GM23338 (cell line): ENCODE results near the gene PDGFRB. TPM values are rescaled to one million over a fixed set of nuclear protein-coding genes. Genes with fewer than 3 reads are reported as not detected.

Experiments used
- ATAC-seq: fragments of 200-7000 bp; cut with Tn5 transposase; 3 replicates; pipeline ENCODE4 v1.9.1; 2020
- DNase-seq: peaks from one replicate; pipeline ENCODE4 v3.0.0-alpha.2; 2015; ENCODE audit warnings: low spot score
- H2AFZ ChIP-seq: fragments of 200-600 bp; sonication (generic); 2 replicates; pipeline ENCODE4 v1.8.0; 2016; ENCODE audit warnings: antibody characterized with exemption, mild to moderate bottlenecking, moderate library complexity
- H3F3A ChIP-seq: fragments of 200-600 bp; sonication (generic); replicated peaks from 2 replicates; pipeline ENCODE4 v1.8.0; 2017; ENCODE audit warnings: antibody characterized with exemption, mixed run types, low read depth
- H3K27ac ChIP-seq: fragments of 200-600 bp; sonication (generic); 2 replicates; pipeline ENCODE4 v1.6.1; 2016; ENCODE audit warnings: low read depth
- H3K27me3 ChIP-seq: fragments of 200-600 bp; sonication (generic); 2 replicates; pipeline ENCODE4 v1.8.0; 2016; ENCODE audit warnings: mild to moderate bottlenecking, mixed run types, moderate library complexity; ENCODE audit not compliant: insufficient read depth
- H3K36me3 ChIP-seq: fragments of 200-600 bp; sonication (generic); 2 replicates; pipeline ENCODE4 v1.8.0; 2016; ENCODE audit warnings: mild to moderate bottlenecking; ENCODE audit not compliant: insufficient read depth
- H3K4me1 ChIP-seq: fragments of 200-600 bp; sonication (generic); 2 replicates; pipeline ENCODE4 v1.8.0; 2016; ENCODE audit warnings: mild to moderate bottlenecking, moderate library complexity; ENCODE audit not compliant: insufficient read depth
- H3K4me2 ChIP-seq: fragments of 200-600 bp; sonication (generic); 2 replicates; pipeline ENCODE4 v1.7.1; 2017; ENCODE audit warnings: mixed run types
- H3K4me3 ChIP-seq: fragments of 200-600 bp; sonication (generic); 2 replicates; pipeline ENCODE4 v1.6.1; 2016; ENCODE audit warnings: mixed run types
- H3K79me2 ChIP-seq: fragments of 200-600 bp; sonication (generic); replicated peaks from 2 replicates; pipeline ENCODE4 v1.8.0; 2017; ENCODE audit warnings: mild to moderate bottlenecking; ENCODE audit not compliant: insufficient read depth
- H3K9me2 ChIP-seq: fragments of 200-600 bp; sonication (generic); 2 replicates; pipeline ENCODE4 v1.8.0; 2017; ENCODE audit not compliant: insufficient read depth
- H4K20me1 ChIP-seq: fragments of 200-600 bp; sonication (generic); replicated peaks from 2 replicates; pipeline ENCODE4 v1.8.0; 2017; ENCODE audit warnings: mild to moderate bottlenecking; ENCODE audit not compliant: insufficient read depth
- H3K27ac Mint-ChIP-seq: 2 replicates; pipeline ENCODE4 v1.8.0; 2020; ENCODE audit warnings: inconsistent platforms, mild to moderate bottlenecking, moderate library complexity, mixed read lengths
- H3K27me3 Mint-ChIP-seq: 3 replicates; pipeline ENCODE4 v1.8.0; 2022; ENCODE audit warnings: low read depth, mild to moderate bottlenecking, moderate library complexity, mixed read lengths, inconsistent platforms; ENCODE audit not compliant: insufficient read depth, poor library complexity
- H3K36me3 Mint-ChIP-seq: 3 replicates; pipeline ENCODE4 v1.8.0; 2021; ENCODE audit warnings: low read depth, mild to moderate bottlenecking, inconsistent platforms, moderate library complexity, mixed read lengths
- H3K4me1 Mint-ChIP-seq: 3 replicates; pipeline ENCODE4 v1.8.0; 2020; ENCODE audit warnings: mild to moderate bottlenecking, inconsistent platforms, mixed read lengths
- H3K4me3 Mint-ChIP-seq: 3 replicates; pipeline ENCODE4 v1.8.0; 2021; ENCODE audit warnings: moderate library complexity, mild to moderate bottlenecking, inconsistent platforms, mixed read lengths
- H3K9me3 Mint-ChIP-seq: 3 replicates; pipeline ENCODE4 v1.8.0; 2020; ENCODE audit warnings: moderate library complexity, mild to moderate bottlenecking, inconsistent platforms, mixed read lengths
- CTCF ChIP-seq, 2 experiments: fragments of 200-600 bp in 1 of 2; sonication (generic) in 1 of 2; conservative IDR thresholded peaks; 2 replicates each; pipeline versions ENCODE4 v1.5.1 to v1.6.1; 2016 to 2017; ENCODE audit warnings: antibody characterized with exemption in 2 of 2, low read depth in 2 of 2, mild to moderate bottlenecking in 2 of 2, moderate library complexity in 1 of 2
- EZH2 ChIP-seq: fragments of 200-600 bp; sonication (generic); IDR thresholded peaks from one replicate; pipeline ENCODE4 v1.8.0; 2017; ENCODE audit warnings: antibody characterized with exemption, mild to moderate bottlenecking, low read depth; ENCODE audit not compliant: unreplicated experiment
- JUNB ChIP-seq: IDR thresholded peaks from one replicate; pipeline ENCODE4 v1.6.1; 2016; ENCODE audit warnings: antibody characterized with exemption; ENCODE audit not compliant: unreplicated experiment
- NANOG ChIP-seq: IDR thresholded peaks from 2 replicates; pipeline ENCODE4 v1.6.1; 2016; ENCODE audit warnings: antibody characterized with exemption, borderline replicate concordance
- POLR2AphosphoS5 ChIP-seq: IDR thresholded peaks from 2 replicates; pipeline ENCODE4 v1.6.1; 2016; ENCODE audit warnings: antibody characterized with exemption, low read depth
- polyA plus RNA-seq: library from polyadenylated mRNA; unstranded; fragments of >200 nt; fragmentation: Nextera tagmentation; extraction: Ambion mirVana; gene quantifications from 2 replicates; pipeline ENCODE4 v1.2.1, GENCODE V29; 2016
- total RNA-seq: library from RNA; depleted of rRNA; stranded (reverse); fragments of >200 nt; shearing (Covaris generic); gene quantifications from 2 replicates; pipeline ENCODE4 v1.2.3, GENCODE V29; 2014
- TF ChIP-seq, protein P1 (sequence below): fragments of 250-450 bp; sonication (Bioruptor Pico); IDR thresholded peaks from 2 replicates; pipeline ENCODE4 v1.5.0; 2020; ENCODE audit warnings: mild to moderate bottlenecking, moderate library complexity
- TF ChIP-seq, protein P2 (sequence below): IDR thresholded peaks from 2 replicates; pipeline ENCODE4 v1.6.1; 2016; ENCODE audit warnings: antibody characterized with exemption

Gene PDGFRB
- total and polyA plus RNA-seq, 2 experiments from 2014 or later, result 4.5 to 11.3 TPM

- no peaks in the 10 kb centered on the region for H3K9me2 ChIP-seq
- H4K20me1 ChIP-seq, result no peaks in the 10 kb centered on the region
- peaks cover 18% of the 10 kb centered on the region; the same call in 2 of the 3 replicates for H3K4me1 Mint-ChIP-seq
- DNase-seq, result no peak
- no peak for TF ChIP-seq JUNB
- TF ChIP-seq, protein P1, sequence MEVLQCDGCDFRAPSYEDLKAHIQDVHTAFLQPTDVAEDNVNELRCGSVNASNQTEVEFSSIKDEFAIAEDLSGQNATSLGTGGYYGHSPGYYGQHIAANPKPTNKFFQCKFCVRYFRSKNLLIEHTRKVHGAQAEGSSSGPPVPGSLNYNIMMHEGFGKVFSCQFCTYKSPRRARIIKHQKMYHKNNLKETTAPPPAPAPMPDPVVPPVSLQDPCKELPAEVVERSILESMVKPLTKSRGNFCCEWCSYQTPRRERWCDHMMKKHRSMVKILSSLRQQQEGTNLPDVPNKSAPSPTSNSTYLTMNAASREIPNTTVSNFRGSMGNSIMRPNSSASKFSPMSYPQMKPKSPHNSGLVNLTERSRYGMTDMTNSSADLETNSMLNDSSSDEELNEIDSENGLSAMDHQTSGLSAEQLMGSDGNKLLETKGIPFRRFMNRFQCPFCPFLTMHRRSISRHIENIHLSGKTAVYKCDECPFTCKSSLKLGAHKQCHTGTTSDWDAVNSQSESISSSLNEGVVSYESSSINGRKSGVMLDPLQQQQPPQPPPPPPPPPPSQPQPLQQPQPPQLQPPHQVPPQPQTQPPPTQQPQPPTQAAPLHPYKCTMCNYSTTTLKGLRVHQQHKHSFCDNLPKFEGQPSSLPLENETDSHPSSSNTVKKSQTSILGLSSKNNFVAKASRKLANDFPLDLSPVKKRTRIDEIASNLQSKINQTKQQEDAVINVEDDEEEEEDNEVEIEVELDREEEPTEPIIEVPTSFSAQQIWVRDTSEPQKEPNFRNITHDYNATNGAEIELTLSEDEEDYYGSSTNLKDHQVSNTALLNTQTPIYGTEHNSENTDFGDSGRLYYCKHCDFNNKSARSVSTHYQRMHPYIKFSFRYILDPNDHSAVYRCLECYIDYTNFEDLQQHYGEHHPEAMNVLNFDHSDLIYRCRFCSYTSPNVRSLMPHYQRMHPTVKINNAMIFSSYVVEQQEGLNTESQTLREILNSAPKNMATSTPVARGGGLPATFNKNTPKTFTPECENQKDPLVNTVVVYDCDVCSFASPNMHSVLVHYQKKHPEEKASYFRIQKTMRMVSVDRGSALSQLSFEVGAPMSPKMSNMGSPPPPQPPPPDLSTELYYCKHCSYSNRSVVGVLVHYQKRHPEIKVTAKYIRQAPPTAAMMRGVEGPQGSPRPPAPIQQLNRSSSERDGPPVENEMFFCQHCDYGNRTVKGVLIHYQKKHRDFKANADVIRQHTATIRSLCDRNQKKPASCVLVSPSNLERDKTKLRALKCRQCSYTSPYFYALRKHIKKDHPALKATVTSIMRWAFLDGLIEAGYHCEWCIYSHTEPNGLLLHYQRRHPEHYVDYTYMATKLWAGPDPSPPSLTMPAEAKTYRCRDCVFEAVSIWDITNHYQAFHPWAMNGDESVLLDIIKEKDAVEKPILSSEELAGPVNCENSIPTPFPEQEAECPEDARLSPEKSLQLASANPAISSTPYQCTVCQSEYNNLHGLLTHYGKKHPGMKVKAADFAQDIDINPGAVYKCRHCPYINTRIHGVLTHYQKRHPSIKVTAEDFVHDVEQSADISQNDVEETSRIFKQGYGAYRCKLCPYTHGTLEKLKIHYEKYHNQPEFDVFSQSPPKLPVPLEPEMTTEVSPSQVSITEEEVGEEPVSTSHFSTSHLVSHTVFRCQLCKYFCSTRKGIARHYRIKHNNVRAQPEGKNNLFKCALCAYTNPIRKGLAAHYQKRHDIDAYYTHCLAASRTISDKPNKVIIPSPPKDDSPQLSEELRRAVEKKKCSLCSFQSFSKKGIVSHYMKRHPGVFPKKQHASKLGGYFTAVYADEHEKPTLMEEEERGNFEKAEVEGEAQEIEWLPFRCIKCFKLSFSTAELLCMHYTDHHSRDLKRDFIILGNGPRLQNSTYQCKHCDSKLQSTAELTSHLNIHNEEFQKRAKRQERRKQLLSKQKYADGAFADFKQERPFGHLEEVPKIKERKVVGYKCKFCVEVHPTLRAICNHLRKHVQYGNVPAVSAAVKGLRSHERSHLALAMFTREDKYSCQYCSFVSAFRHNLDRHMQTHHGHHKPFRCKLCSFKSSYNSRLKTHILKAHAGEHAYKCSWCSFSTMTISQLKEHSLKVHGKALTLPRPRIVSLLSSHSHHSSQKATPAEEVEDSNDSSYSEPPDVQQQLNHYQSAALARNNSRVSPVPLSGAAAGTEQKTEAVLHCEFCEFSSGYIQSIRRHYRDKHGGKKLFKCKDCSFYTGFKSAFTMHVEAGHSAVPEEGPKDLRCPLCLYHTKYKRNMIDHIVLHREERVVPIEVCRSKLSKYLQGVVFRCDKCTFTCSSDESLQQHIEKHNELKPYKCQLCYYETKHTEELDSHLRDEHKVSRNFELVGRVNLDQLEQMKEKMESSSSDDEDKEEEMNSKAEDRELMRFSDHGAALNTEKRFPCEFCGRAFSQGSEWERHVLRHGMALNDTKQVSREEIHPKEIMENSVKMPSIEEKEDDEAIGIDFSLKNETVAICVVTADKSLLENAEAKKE (CRISPR knock-in tag), result no peak
- TF ChIP-seq NANOG, result no peak
- TF ChIP-seq, protein P2, sequence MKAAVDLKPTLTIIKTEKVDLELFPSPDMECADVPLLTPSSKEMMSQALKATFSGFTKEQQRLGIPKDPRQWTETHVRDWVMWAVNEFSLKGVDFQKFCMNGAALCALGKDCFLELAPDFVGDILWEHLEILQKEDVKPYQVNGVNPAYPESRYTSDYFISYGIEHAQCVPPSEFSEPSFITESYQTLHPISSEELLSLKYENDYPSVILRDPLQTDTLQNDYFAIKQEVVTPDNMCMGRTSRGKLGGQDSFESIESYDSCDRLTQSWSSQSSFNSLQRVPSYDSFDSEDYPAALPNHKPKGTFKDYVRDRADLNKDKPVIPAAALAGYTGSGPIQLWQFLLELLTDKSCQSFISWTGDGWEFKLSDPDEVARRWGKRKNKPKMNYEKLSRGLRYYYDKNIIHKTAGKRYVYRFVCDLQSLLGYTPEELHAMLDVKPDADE, result no peak
- no peak for TF ChIP-seq CTCF (conservative IDR thresholded peaks at IDR 0.05; ENCODE audit: low read depth in 2 of 2)
- no peak for TF ChIP-seq POLR2AphosphoS5
- no peak for TF ChIP-seq EZH2
- no peak overlapping the region for H3K4me3 Mint-ChIP-seq
- no peaks in the 10 kb centered on the region for H3K79me2 ChIP-seq
- no peak overlapping the region for H3K27ac Mint-ChIP-seq
- H3K27me3 ChIP-seq, result no peaks in the 10 kb centered on the region
- H3K27me3 Mint-ChIP-seq, result peaks cover 12% of the 10 kb centered on the region
- no peak overlapping the region for H3K4me2 ChIP-seq
- H2AFZ ChIP-seq, result no peak overlapping the region
- no peak overlapping the region for H3K4me3 ChIP-seq
- no peaks in the 10 kb centered on the region for H3K4me1 ChIP-seq
- ATAC-seq, result no peak
- H3K9me3 Mint-ChIP-seq, result no peaks in the 10 kb centered on the region
- no peaks in the 10 kb centered on the region for H3F3A ChIP-seq
- H3K27ac ChIP-seq, result no peak overlapping the region
- H3K36me3 Mint-ChIP-seq, result no peaks in the 10 kb centered on the region
- H3K36me3 ChIP-seq, result no peaks in the 10 kb centered on the region
These were observed 37.6 kb downstream of the PDGFRB start for GRCh38 chr5:150117945-150118560.
